GM12878 (cell line): Measurements from ENCODE around the gene DYNC1I2.
"Not testable (repeated sequence)": the region's sequence is repeated elsewhere in the genome, so short reads cannot be mapped to it uniquely, and the experiment has no call there.

Experiments
- CEBPB ChIP-seq, 2 experiments: fragments of 150-350 bp in 1 of 2; IDR thresholded peaks; 2 replicates each; pipeline ENCODE4 v1.6.1; 2012 to 2014; ENCODE audit warnings: low read depth in 2 of 2, low read length in 2 of 2, borderline replicate concordance in 1 of 2, inconsistent platforms in 1 of 2
- CTCF ChIP-seq, 3 experiments: IDR thresholded peaks in 2 of 3; conservative IDR thresholded peaks in 1 of 3; 2 replicates each; pipeline ENCODE4 v1.5.1; 2011; ENCODE audit warnings: low read depth in 3 of 3, low read length in 3 of 3, mild to moderate bottlenecking in 3 of 3, control low read depth in 2 of 3, moderate library complexity in 2 of 3, inconsistent platforms in 1 of 3, mixed read lengths in 1 of 3; ENCODE audit not compliant: control insufficient read depth in 2 of 3, insufficient read depth in 1 of 3; ENCODE audit errors: extremely low read depth in 1 of 3
- MAX ChIP-seq: IDR thresholded peaks from 2 replicates; pipeline ENCODE4 v1.6.1; 2012; ENCODE audit warnings: low read depth, low read length, improper control_type of control experiment
- MTA2 ChIP-seq: fragments of 450-650 bp; IDR thresholded peaks from 2 replicates; pipeline ENCODE4 v1.6.1; 2016; ENCODE audit warnings: low read depth, mild to moderate bottlenecking, moderate library complexity
- RB1 ChIP-seq: fragments of 450-650 bp; formaldehyde crosslinking; IDR thresholded peaks from 2 replicates; pipeline ENCODE4 v1.6.1; 2017; ENCODE audit warnings: mild to moderate bottlenecking, borderline replicate concordance
- REST ChIP-seq: IDR thresholded peaks from 2 replicates; pipeline ENCODE4 v1.6.1; 2012; ENCODE audit warnings: mild to moderate bottlenecking, low read depth, low read length
- SMC3 ChIP-seq: IDR thresholded peaks from 2 replicates; pipeline ENCODE4 v1.6.1; 2011; ENCODE audit warnings: low read length, improper control_type of control experiment, borderline replicate concordance
- SP1 ChIP-seq: IDR thresholded peaks from one replicate; pipeline ENCODE4 v1.6.1; 2011; ENCODE audit warnings: low read depth, low read length
- TCF7 ChIP-seq: IDR thresholded peaks from 2 replicates; pipeline ENCODE4 v1.6.1; 2014; ENCODE audit warnings: antibody characterized with exemption, borderline replicate concordance
- WRNIP1 ChIP-seq: IDR thresholded peaks from 2 replicates; pipeline ENCODE4 v1.6.1; 2011; ENCODE audit warnings: low read depth, low read length, improper control_type of control experiment, borderline replicate concordance
- ZBTB4 ChIP-seq: fragments of 450-650 bp; formaldehyde crosslinking; IDR thresholded peaks from 2 replicates; pipeline ENCODE4 v1.4.0; 2022; ENCODE audit warnings: mild to moderate bottlenecking, moderate library complexity
- ZNF274 ChIP-seq: IDR thresholded peaks from one replicate; pipeline ENCODE4 v1.8.0; 2011; ENCODE audit not compliant: insufficient read length, insufficient read depth

- TF ChIP-seq MAX; SMC3; ZNF274; SP1; CEBPB (IDR thresholded peaks at IDR 0.05; ENCODE audit: borderline replicate concordance in 1 of 2, low read depth in 2 of 2, low read length in 2 of 2); MTA2; ZBTB4 (CRISPR knock-in tag); REST; CTCF (IDR thresholded peaks at IDR 0.05 in 2 of 3, conservative IDR thresholded peaks at IDR 0.05 in 1 of 3; ENCODE audit: control insufficient read depth in 2 of 3, extremely low read depth in 1 of 3, insufficient read depth in 1 of 3, low read depth in 3 of 3, low read length in 3 of 3); RB1; WRNIP1; TCF7: not testable (repeated sequence)
These were observed 73.9 kb downstream of the DYNC1I2 start for GRCh38 chr2:171761176-171761575.
